Vagina (tissue), 2 donors: ENCODE measurements around the gene PARP4. TPM values are rescaled to one million over a fixed set of nuclear protein-coding genes. Genes with fewer than 3 reads are reported as not detected.
A peak's percentile ranks its signal among the peaks of the same experiment; 100 is the strongest.
"Not testable (repeated sequence)": the region's sequence is repeated elsewhere in the genome, so short reads cannot be mapped to it uniquely, and the experiment has no call there.

Experiments used
- DNase-seq, 2 donors: peaks; one replicate each; pipeline ENCODE4 v3.0.0-alpha.2; 2017; ENCODE audit errors: extremely low spot score in 2 of 2
- H3K27ac ChIP-seq: fragments of 200-600 bp; sonication (generic); one replicate; pipeline ENCODE4 v1.5.1; 2019
- H3K27me3 ChIP-seq: fragments of 200-600 bp; sonication (generic); one replicate; pipeline ENCODE4 v1.5.1; 2019
- H3K36me3 ChIP-seq, 2 donors: fragments of 200-600 bp; sonication (generic); one replicate each; pipeline ENCODE4 v1.5.1; 2017 to 2019
- H3K4me1 ChIP-seq: fragments of 200-600 bp; sonication (generic); one replicate; pipeline ENCODE4 v1.5.1; 2019
- H3K4me3 ChIP-seq, 2 donors: fragments of 200-600 bp; sonication (generic); 1 replicate in 1 of 2; 2 replicates in 1 of 2; pipeline ENCODE4 v1.5.1; 2016 to 2019
- H3K9me3 ChIP-seq: fragments of 200-600 bp; sonication (generic); one replicate; pipeline ENCODE4 v1.5.1; 2019
- POLR2A ChIP-seq, 2 donors: fragments of 450-650 bp; IDR thresholded peaks; one replicate each; pipeline ENCODE4 v1.6.1; 2017; ENCODE audit warnings: antibody characterized with exemption in 2 of 2, mild to moderate bottlenecking in 2 of 2, moderate library complexity in 2 of 2
- POLR2AphosphoS5 ChIP-seq, 2 donors: sonication (generic); formaldehyde crosslinking; IDR thresholded peaks; one replicate each; pipeline ENCODE4 v1.9.0; 2017; ENCODE audit warnings: antibody characterized with exemption in 2 of 2, mild to moderate bottlenecking in 2 of 2, low read depth in 1 of 2; ENCODE audit not compliant: insufficient read depth in 1 of 2
- intact Hi-C: fragments of 100-400 bp; cut with DNase I; formaldehyde crosslinking; loops from one replicate; pipeline ENCODE4 v1.15.1; 2023
- total RNA-seq: library from RNA; depleted of rRNA; stranded (reverse); fragments of >200 nt; gene quantifications from one replicate; pipeline ENCODE4 v1.2.3, GENCODE V29; 2016
- TF ChIP-seq, protein P1 (sequence below), 3 experiments: fragments of 450-650 bp in 2 of 3; fragments of 200-600 bp in 1 of 3; sonication (generic) in 1 of 3; IDR thresholded peaks; one replicate each; pipeline ENCODE4 v1.5.1; 2017 to 2019; ENCODE audit warnings: antibody characterized with exemption in 3 of 3, mild to moderate bottlenecking in 2 of 3, moderate library complexity in 2 of 3

Gene PARP4
- total RNA-seq, 1 donor from 2014 or later = 47.4 TPM

DNA sequence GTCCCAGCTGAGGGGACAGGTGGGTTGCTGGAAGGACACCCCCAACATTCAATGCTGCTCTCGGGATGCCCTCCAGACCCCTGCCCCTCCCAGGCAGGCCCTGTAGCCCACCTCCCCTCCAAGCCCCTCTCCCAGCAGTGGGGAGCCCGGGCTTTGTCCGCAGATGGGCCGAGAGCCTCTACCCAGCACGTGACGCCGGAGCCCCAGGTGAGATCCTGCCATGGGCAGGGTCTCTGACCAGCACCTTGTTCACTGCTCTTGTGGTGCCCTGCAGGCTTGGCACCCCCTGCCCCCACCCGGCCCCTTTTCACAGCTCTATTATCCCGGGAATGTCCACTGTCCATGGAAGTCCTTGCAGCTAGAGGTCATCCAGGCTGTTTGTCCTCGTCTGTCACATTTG, 126.7 kb downstream of the PARP4 start:
- Histone ChIP-seq H3K4me1 (no peaks in the 10 kb centered on the region), H3K4me3 (no peak overlapping the region), H3K27ac (no peak overlapping the region), H3K27me3 (no peaks in the 10 kb centered on the region), H3K9me3 (no peaks in the 10 kb centered on the region), H3K36me3 (no peaks in the 10 kb centered on the region)
- TF ChIP-seq POLR2AphosphoS5 (IDR thresholded peaks at IDR 0.05; ENCODE audit: insufficient read depth in 1 of 2, low read depth in 1 of 2) (no peak), POLR2A (IDR thresholded peaks at IDR 0.05) (no peak)
- TF ChIP-seq, protein P1, sequence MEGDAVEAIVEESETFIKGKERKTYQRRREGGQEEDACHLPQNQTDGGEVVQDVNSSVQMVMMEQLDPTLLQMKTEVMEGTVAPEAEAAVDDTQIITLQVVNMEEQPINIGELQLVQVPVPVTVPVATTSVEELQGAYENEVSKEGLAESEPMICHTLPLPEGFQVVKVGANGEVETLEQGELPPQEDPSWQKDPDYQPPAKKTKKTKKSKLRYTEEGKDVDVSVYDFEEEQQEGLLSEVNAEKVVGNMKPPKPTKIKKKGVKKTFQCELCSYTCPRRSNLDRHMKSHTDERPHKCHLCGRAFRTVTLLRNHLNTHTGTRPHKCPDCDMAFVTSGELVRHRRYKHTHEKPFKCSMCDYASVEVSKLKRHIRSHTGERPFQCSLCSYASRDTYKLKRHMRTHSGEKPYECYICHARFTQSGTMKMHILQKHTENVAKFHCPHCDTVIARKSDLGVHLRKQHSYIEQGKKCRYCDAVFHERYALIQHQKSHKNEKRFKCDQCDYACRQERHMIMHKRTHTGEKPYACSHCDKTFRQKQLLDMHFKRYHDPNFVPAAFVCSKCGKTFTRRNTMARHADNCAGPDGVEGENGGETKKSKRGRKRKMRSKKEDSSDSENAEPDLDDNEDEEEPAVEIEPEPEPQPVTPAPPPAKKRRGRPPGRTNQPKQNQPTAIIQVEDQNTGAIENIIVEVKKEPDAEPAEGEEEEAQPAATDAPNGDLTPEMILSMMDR (IDR thresholded peaks at IDR 0.05) = no peak
- DNase-seq = no peak
- intact Hi-C loops = no loop called here

GRCh38 chr13:24384946-24385345, 127.6 kb downstream of the PARP4 start:
- H3K27ac ChIP-seq, DNase-seq, H3K4me1 ChIP-seq, intact Hi-C loops, H3K27me3 ChIP-seq, H3K4me3 ChIP-seq, H3K36me3 ChIP-seq, H3K9me3 ChIP-seq: not testable (repeated sequence)

DNA sequence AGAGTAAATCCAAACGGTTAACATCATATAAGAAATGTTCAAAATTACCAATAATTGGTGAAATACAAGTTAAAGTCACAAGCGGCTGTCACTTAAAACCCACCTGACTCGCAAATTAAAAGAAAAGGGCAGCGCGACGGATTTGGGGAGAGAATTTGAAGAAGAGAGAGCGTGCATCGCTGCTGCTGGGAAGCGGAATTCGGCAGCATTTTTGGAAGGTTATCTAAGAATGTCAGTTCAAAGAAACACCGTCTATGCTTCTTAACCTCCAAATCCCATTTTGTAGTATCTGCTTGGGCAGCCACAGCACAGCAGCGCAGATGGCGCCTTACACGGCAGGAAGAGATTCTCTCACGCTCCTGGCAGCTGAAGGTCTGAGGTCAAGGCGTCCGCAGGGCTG, 128.5 kb downstream of the PARP4 start:
- H3K4me3 ChIP-seq, H3K27ac ChIP-seq, DNase-seq, H3K9me3 ChIP-seq, H3K4me1 ChIP-seq, intact Hi-C loops, H3K36me3 ChIP-seq, H3K27me3 ChIP-seq: not testable (repeated sequence)

- no peak for DNase-seq
- intact Hi-C loops = no loop called here
- TF ChIP-seq POLR2A (IDR thresholded peaks at IDR 0.05) (no peak), POLR2AphosphoS5 (IDR thresholded peaks at IDR 0.05; ENCODE audit: insufficient read depth in 1 of 2, low read depth in 1 of 2) (no peak)
- TF ChIP-seq, protein P1 (IDR thresholded peaks at IDR 0.05) = no peak
- no peaks in the 10 kb centered on the region for H3K4me1 ChIP-seq
- H3K9me3 ChIP-seq = no peaks in the 10 kb centered on the region
- H3K4me3 ChIP-seq = no peak overlapping the region
- H3K27ac ChIP-seq = no peak overlapping the region
- no peaks in the 10 kb centered on the region for H3K36me3 ChIP-seq
- no peaks in the 10 kb centered on the region for H3K27me3 ChIP-seq
Measured at GRCh38 chr13:24381541-24382265, 130.9 kb downstream of the PARP4 start.

GRCh38 chr13:24380881-24381280, 131.7 kb downstream of the PARP4 start:
- H3K9me3 ChIP-seq, H3K36me3 ChIP-seq, H3K4me1 ChIP-seq, H3K27me3 ChIP-seq, DNase-seq, intact Hi-C loops, H3K4me3 ChIP-seq, H3K27ac ChIP-seq: not testable (repeated sequence)

DNA sequence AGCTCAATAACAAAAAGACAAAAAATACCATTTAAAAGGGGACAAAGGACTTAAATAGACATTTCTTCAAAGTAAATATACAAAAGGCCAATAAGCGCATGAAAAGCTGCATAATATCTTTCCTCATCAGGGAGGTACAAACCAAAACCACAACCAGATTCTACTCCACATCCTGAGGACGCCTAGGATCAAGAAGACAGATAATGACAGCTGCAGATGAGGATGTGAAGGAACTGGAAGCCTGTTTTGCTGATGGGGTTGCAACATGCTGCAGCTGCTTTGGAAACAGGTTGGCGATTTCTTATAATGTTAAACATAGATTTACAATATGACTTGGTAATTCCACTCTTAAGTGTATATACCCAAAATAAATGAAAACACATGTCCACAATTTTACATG, 132.4 kb downstream of the PARP4 start:
- H3K4me1 ChIP-seq, intact Hi-C loops, H3K9me3 ChIP-seq: not testable (repeated sequence)

GRCh38 chr13:24371273-24371672, 141.3 kb downstream of the PARP4 start:
- H3K27me3 ChIP-seq, H3K4me1 ChIP-seq, H3K4me3 ChIP-seq, H3K9me3 ChIP-seq, H3K36me3 ChIP-seq, H3K27ac ChIP-seq, intact Hi-C loops: not testable (repeated sequence)
- peak in 1 of 2 donors; percentile 56 for DNase-seq

More for the DNA sequence above, 132.4 kb downstream of the PARP4 start:
- not testable (repeated sequence) for H3K36me3 ChIP-seq, H3K27ac ChIP-seq, H3K4me3 ChIP-seq, H3K27me3 ChIP-seq, DNase-seq

Other genes with a start within 250 kb of the PARP4 start
- gene C1QTNF9, start 203.2 kb downstream of the PARP4 start, total RNA-seq = not detected
- gene ATP12A, start 167.6 kb upstream of the PARP4 start, total RNA-seq = not detected